Measurements from ENCODE around the gene GABBR2.

The GABBR2 gene

GRCh38 chr9:98625728-98626127, 83.0 kb downstream of the GABBR2 start:
- no peak for DNase-seq

- DNase-seq: no peak
Measured at GRCh38 chr9:98619788-98620187, 88.9 kb downstream of the GABBR2 start.

- DNase-seq: no peak
Measured at GRCh38 chr9:98615633-98616032, 93.1 kb downstream of the GABBR2 start.

GRCh38 chr9:98614941-98615340, 93.8 kb downstream of the GABBR2 start:
- no peak for DNase-seq

- DNase-seq: no peak
Measured at GRCh38 chr9:98612061-98612752, 96.5 kb downstream of the GABBR2 start.

- DNase-seq: no peak
Measured at GRCh38 chr9:98611319-98611718, 97.4 kb downstream of the GABBR2 start.

- no peak for DNase-seq
Measured at GRCh38 chr9:98610711-98611110, 98.0 kb downstream of the GABBR2 start.

- DNase-seq: no peak
Measured at GRCh38 chr9:98610211-98610610, 98.5 kb downstream of the GABBR2 start.

GRCh38 chr9:98609646-98610045, 99.1 kb downstream of the GABBR2 start:
- DNase-seq: no peak

GRCh38 chr9:98607787-98608186, 100.9 kb downstream of the GABBR2 start:
- no peak for DNase-seq

GRCh38 chr9:98607152-98607551, 101.6 kb downstream of the GABBR2 start:
- DNase-seq: no peak

GRCh38 chr9:98606730-98607129, 102.0 kb downstream of the GABBR2 start:
- DNase-seq: no peak

- DNase-seq: no peak
Measured at GRCh38 chr9:98605116-98605515, 103.6 kb downstream of the GABBR2 start.

- DNase-seq: no peak
Measured at GRCh38 chr9:98603821-98604383, 104.8 kb downstream of the GABBR2 start.

- no peak for DNase-seq
Measured at GRCh38 chr9:98602839-98603500, 105.8 kb downstream of the GABBR2 start.

- DNase-seq: no peak
Measured at GRCh38 chr9:98600631-98601030, 108.1 kb downstream of the GABBR2 start.

- DNase-seq: no peak
Measured at GRCh38 chr9:98599566-98600216, 109.0 kb downstream of the GABBR2 start.

- no peak for DNase-seq
Measured at GRCh38 chr9:98598861-98599260, 109.9 kb downstream of the GABBR2 start.

GRCh38 chr9:98597236-98597771, 111.4 kb downstream of the GABBR2 start:
- DNase-seq: no peak

- DNase-seq: no peak
Measured at GRCh38 chr9:98596486-98596885, 112.2 kb downstream of the GABBR2 start.

GRCh38 chr9:98594546-98595160, 114.1 kb downstream of the GABBR2 start:
- DNase-seq: no peak

- DNase-seq: no peak
Measured at GRCh38 chr9:98593354-98594253, 115.1 kb downstream of the GABBR2 start.

Measured in NCI-H1436 treated with DMSO at 0.1 percent for 48 hours (cell line).